Raji (cell line): ENCODE measurements around the gene ISL1.

ENCODE experiments used
- POLR2A ChIP-seq: IDR thresholded peaks from 2 replicates; pipeline ENCODE4 v1.6.1; 2011; ENCODE audit warnings: low read depth, low read length, control low read depth; ENCODE audit not compliant: insufficient read depth

ISL1 gene

GRCh38 chr5:51383131-51384121 is at the start of gene ISL1:
Gene ISL1 (plus strand): TSS chr5:51383448. CDS start chr5:51383672, 224 bp downstream.
- TF ChIP-seq POLR2A, result no peak

DNA sequence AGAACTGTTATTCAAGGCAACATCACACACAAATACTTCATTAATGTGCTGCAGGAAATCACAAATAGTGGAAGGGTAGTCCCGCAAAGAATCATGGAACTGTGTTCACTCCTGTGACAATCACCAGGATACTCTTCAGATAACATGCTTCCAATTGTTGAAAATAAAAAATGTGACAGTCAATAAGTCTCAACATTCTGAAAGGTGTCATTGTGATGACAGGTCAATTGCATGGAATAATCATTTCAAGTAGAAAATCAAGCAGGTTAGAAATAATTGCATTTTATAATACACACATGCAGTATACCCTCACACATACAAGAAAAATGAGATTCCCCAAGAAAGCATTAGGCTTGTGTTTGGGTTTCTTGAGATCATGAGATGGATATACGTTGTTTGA is 46.4 kb upstream of the ISL1 start:
- TF ChIP-seq POLR2A, result no peak

DNA sequence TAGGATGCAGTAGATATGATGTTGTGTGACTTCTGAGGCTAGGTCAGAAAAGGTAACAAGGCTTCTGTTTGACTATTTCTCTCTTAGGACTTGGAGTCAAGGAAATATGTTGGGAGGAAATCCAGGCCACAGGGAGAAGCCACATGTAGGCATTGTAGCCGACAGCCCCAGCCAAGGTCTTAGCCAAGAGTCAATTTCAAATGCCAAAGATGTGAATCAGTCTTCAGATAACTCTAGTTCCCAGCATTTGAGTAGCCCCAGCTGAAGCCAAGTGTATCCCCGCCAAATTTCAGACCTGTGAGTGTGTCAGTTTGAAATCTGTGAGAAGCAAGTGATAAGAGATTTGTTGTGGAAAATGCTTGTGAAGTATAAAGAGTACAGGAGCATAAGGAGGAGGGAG is 38.1 kb upstream of the ISL1 start:
- TF ChIP-seq POLR2A, result no peak

DNA sequence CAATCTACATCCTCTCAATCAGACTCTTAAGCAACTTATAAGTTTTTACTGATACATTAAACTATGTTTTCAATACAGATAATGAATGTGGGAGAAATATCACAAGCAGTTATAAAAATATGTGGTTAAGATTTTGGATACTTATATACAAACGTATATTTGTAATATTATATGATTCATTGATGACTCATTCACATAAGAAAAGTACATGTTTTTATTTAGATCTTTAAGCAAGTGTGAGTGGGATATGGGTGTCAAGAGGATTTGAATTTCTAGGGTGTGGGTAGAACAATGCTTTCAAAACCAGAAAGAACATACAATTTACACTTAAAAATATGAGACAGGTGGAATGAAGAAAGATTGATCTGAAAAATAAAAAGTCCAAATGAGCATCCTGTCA is 36.1 kb upstream of the ISL1 start:
- no peak for TF ChIP-seq POLR2A

GRCh38 chr5:51347704-51348103 is 35.5 kb upstream of the ISL1 start:
- no peak for TF ChIP-seq POLR2A

DNA sequence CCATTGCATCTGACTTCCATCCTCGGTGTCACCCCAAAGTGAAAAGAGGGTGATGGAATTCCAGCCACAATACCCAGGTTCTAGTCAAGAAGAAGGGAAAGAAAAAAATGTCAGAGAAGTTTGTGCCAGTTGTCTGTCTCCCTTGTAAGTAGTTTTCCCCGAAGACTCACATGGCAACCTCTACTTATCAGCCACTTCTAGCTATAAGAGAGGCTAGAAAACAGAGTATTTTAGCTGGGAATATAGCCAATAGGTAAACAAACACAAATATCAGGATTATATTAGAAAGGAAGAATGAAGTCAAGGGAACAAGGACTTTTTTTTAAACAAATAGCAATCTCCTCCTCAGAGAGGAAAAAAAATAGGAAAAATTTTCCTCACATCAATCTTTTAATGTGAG is 12.2 kb upstream of the ISL1 start:
- TF ChIP-seq POLR2A, result no peak

DNA sequence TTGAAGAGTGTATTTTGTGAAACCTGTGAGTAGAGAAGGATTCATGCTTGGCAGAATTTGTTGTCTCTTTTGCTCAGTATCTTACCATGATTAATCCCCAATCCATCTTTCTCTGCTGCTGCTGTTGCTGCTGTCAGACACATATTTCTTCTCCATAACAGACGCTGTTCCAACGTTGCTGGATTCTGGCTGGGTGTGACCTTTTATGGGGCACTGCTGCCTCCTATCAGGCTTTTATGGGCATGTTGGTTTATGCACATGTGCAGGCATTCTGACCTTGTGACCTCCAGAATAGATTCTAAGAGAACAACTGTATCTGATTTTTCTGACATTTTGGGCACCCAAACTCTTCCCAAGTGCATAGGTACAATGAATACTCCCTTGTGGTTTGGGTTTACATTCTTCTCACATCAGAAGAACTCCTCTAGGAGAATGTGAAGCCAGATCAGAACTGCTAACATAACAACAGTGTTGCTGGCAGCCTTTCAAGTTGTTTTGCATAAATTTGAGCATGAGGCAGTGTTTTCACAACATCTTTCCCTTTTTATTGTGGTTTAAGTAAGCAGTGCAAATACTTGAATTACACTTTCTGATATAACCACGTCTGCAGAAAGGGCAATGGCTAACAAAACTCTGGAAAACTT is 9.2 kb upstream of the ISL1 start:
- no peak for TF ChIP-seq POLR2A

DNA sequence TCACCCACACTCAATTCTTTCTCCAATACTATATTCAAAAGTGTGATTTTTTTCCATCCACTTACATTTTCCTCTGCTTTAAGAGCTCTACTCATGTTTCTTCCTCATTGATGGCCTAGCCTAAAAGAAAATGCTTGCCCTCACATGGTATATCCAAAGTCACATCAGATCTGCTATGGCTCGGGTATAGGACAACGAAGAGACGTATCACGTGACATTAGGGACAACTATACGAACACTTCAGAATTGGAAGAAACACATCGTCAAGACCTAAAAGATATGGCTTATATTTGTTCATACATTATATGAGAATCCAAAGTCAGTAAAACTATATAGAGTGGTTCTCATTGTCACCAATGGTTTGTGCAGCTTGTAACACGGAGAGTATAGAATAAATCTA is 8.2 kb upstream of the ISL1 start:
- TF ChIP-seq POLR2A, result no peak

GRCh38 chr5:51376509-51376908 is 6.7 kb upstream of the ISL1 start:
- no peak for TF ChIP-seq POLR2A

DNA sequence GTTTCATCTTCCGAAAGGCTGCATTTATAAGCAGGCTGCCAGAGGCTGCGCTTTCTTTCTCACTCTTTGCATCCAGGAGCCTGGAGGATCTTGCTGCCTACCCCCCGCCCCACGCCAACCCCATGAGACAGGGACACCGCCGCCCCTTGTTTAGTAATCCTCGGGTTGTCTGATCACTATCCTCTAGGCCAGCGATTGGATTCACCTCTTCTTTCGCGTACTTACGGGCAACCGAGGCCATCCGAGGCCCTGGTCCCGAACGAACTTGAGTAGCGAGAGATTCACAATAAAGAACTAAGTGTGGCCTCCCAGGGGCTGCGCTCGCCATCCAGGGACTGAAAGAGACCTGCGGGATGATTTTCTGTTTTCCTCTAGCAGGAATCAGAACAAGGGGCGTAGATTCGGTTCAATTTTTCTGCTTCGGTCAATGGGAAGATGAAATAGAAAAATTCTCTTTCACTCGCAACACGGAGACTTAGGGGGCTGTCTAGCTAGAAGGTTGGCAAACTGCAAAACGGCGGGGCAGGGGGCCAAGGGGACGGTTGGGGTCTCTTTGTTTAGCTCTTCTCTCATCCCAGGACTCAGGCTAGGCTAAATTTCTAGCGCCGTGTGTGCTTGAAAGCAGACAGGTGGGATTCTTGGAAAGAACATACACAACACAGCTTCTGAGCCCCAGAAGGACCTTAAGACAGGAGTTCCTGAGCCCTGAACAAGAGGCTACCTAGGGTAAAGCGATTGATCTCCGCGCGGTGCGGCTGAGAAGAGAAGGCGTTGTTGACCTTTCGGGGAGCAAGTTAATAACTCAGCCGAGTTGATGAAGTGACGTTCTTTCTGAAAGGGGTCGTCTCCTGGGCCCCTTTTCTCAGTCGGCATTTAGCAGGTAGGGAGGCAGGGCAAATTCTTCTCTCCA is 5.8 kb upstream of the ISL1 start:
- TF ChIP-seq POLR2A, result no peak

- no peak for TF ChIP-seq POLR2A
Measured at GRCh38 chr5:51378061-51378409, 5.2 kb upstream of the ISL1 start.

DNA sequence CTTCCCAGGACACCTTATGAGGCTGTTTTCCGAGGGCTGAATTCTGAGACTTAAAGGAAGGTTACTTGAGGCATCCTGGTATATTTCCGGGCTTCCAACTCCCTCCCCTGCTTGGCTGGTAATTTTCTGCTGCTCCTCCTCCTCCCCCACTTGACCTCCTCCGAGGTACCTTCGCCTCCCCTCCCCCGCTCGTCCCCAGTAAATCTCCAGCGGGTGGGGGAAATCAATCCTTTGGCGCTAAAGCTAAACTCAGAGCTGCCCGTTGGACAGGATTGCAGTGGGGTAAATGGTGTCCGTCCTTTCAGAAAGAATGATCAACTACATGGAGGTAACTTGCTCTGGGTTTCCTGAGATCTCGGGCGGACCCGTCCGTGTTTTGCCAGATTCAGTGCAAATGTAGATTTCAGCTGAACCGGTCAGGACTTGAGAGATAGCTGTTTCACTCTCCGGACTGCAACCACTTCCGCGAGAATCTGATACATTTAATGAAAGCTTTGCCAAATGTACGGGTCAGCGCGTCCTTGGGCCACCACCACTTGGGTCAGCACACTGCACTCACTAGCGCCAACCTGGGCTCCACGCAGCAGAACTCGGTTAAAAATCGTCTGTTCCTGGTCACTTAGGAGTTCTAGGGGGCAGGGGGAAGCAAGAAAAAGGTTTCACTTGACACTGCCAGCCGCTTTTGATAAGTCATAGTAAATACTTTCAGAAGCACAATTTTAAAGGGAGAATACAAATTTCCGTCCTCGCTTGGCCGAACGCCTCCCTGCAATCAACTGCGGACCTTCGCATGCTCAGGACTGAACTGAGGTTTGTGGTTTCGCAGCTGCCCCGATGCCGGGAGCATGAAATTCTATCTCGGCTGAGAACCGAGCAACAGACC is 4.6 kb upstream of the ISL1 start:
- no peak for TF ChIP-seq POLR2A

GRCh38 chr5:51379331-51379700 is 3.9 kb upstream of the ISL1 start:
- TF ChIP-seq POLR2A, result no peak

- no peak for TF ChIP-seq POLR2A
Measured at GRCh38 chr5:51380603-51381207, 2.5 kb upstream of the ISL1 start.
